A673 (cell line): ENCODE data around the gene GABARAPL2.

Source experiments
- EZH2 ChIP-seq: fragments of 200-600 bp; sonication (generic); IDR thresholded peaks from 2 replicates; pipeline ENCODE4 v1.6.1; 2017; ENCODE audit warnings: borderline replicate concordance, low read depth, mild to moderate bottlenecking, mixed read lengths, antibody characterized with exemption, low read length; ENCODE audit not compliant: poor library complexity, severe bottlenecking
- TF ChIP-seq, protein P1 (sequence below): fragments of 300-800, 200-600 bp; sonication (generic); conservative IDR thresholded peaks from 2 replicates; pipeline ENCODE4 v1.5.1; 2017; ENCODE audit warnings: low read depth, mild to moderate bottlenecking, antibody characterized with exemption, low read length, moderate library complexity, mixed read lengths

DNA sequence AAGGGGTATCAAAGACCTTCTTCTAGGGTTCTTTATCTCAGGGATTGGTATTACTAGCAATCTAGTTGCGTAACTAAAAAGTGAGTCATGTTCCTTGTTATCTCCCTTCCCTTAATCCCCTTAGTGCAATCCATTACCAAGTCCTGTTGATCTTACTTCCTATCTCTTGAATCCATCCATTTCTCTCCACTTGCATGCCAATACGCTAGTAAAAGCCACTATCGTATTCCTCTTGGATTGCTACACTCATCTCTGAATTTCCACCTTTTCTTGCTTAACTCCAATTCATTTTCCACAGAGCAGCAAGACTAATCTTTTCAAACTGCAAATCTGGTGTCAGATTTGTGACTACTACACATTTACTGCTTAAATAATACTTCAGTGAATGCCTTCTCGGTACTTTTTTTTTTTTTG lies 58.7 kb downstream of the GABARAPL2 start:
- TF ChIP-seq, protein P1, sequence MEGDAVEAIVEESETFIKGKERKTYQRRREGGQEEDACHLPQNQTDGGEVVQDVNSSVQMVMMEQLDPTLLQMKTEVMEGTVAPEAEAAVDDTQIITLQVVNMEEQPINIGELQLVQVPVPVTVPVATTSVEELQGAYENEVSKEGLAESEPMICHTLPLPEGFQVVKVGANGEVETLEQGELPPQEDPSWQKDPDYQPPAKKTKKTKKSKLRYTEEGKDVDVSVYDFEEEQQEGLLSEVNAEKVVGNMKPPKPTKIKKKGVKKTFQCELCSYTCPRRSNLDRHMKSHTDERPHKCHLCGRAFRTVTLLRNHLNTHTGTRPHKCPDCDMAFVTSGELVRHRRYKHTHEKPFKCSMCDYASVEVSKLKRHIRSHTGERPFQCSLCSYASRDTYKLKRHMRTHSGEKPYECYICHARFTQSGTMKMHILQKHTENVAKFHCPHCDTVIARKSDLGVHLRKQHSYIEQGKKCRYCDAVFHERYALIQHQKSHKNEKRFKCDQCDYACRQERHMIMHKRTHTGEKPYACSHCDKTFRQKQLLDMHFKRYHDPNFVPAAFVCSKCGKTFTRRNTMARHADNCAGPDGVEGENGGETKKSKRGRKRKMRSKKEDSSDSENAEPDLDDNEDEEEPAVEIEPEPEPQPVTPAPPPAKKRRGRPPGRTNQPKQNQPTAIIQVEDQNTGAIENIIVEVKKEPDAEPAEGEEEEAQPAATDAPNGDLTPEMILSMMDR = no peak
- TF ChIP-seq EZH2 = no peak
